Suppressor macrophage treated with lipopolysaccharide for 1 hour (primary cell): ENCODE data around the gene PDIA2.
"Not testable (repeated sequence)": the region's sequence is repeated elsewhere in the genome, so short reads cannot be mapped to it uniquely, and the experiment has no call there.

Source experiments
- DNase-seq, 3 donors: peaks; one replicate each; pipeline ENCODE4 v3.0.0-alpha.2; 2020 to 2022

The PDIA2 gene

GRCh38 chr16:301950-302349, 19.0 kb downstream of the PDIA2 start:
- no peak for DNase-seq

GRCh38 chr16:303760-304505, 21.0 kb downstream of the PDIA2 start:
- peak; percentile 35 to 55 (median 50) for DNase-seq

- DNase-seq, result no peak
Observed at GRCh38 chr16:305916-306626, 23.1 kb downstream of the PDIA2 start.

GRCh38 chr16:306911-307370, 24.0 kb downstream of the PDIA2 start:
- no peak for DNase-seq

- no peak for DNase-seq
Observed at GRCh38 chr16:307691-308312, 24.8 kb downstream of the PDIA2 start.

- no peak for DNase-seq
Observed at GRCh38 chr16:309476-309875, 26.5 kb downstream of the PDIA2 start.

- DNase-seq, result no peak
Observed at GRCh38 chr16:311725-312124, 28.8 kb downstream of the PDIA2 start.

- DNase-seq, result no peak
Observed at GRCh38 chr16:314351-314750, 31.4 kb downstream of the PDIA2 start.

GRCh38 chr16:314795-315299, 31.9 kb downstream of the PDIA2 start:
- no peak for DNase-seq

GRCh38 chr16:316741-317464, 33.9 kb downstream of the PDIA2 start:
- DNase-seq, result no peak

- DNase-seq, result no peak
Observed at GRCh38 chr16:317583-317982, 34.6 kb downstream of the PDIA2 start.

GRCh38 chr16:318628-319027, 35.7 kb downstream of the PDIA2 start:
- no peak for DNase-seq

GRCh38 chr16:320206-320605, 37.2 kb downstream of the PDIA2 start:
- DNase-seq, result no peak

- no peak for DNase-seq
Observed at GRCh38 chr16:321532-321931, 38.6 kb downstream of the PDIA2 start.

- DNase-seq, result no peak
Observed at GRCh38 chr16:322476-323143, 39.6 kb downstream of the PDIA2 start.

- no peak for DNase-seq
Observed at GRCh38 chr16:324201-324450, 41.2 kb downstream of the PDIA2 start.

- peak in 2 of 3 donors; percentile 26 to 39 for DNase-seq
Observed at GRCh38 chr16:324451-325334, 41.7 kb downstream of the PDIA2 start.

- DNase-seq, result peak in 1 of 3 donors; percentile 19
Observed at GRCh38 chr16:325375-326145, 42.6 kb downstream of the PDIA2 start.

GRCh38 chr16:330741-331140, 47.8 kb downstream of the PDIA2 start:
- DNase-seq, result no peak

GRCh38 chr16:331181-331814, 48.3 kb downstream of the PDIA2 start:
- DNase-seq, result not testable (repeated sequence)
